ENCODE measurements around the gene SLC25A52.
"Not testable (repeated sequence)": the region's sequence is repeated elsewhere in the genome, so short reads cannot be mapped to it uniquely, and the experiment has no call there.

The SLC25A52 gene

GRCh38 chr18:31740180-31740579 is 20.5 kb downstream of the SLC25A52 start:
- DNase-seq (ENCODE audit: low read depth) = no peak
- TF ChIP-seq CTCF (IDR thresholded peaks at IDR 0.05; ENCODE audit: control insufficient read depth, extremely low read depth, insufficient read depth) = no peak
- H3K4me3 ChIP-seq (ENCODE audit: low read depth, low read length) = no peak overlapping the region

DNA sequence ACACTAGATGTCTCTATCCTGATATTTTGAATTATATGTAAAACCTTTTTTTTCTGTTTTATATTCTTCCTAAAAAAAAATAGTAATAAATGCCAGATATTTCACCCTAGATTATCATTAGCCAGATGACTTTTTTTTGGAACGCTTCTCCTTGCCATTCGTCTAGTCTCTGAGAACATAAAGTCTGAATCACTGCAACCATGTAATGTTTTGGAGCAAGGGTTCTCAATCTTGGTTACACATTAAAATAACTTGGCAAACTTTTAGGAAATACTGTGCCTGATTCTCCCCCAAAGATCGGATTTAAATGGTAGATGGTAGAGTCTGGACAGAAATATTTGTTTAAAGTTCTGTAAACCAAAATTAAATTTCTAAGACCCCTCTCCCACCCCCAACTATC is 21.0 kb downstream of the SLC25A52 start:
- no peak overlapping the region for H3K4me3 ChIP-seq (ENCODE audit: low read depth, low read length)
- no peak for TF ChIP-seq CTCF (IDR thresholded peaks at IDR 0.05; ENCODE audit: control insufficient read depth, extremely low read depth, insufficient read depth)
- no peak for DNase-seq (ENCODE audit: low read depth)

DNA sequence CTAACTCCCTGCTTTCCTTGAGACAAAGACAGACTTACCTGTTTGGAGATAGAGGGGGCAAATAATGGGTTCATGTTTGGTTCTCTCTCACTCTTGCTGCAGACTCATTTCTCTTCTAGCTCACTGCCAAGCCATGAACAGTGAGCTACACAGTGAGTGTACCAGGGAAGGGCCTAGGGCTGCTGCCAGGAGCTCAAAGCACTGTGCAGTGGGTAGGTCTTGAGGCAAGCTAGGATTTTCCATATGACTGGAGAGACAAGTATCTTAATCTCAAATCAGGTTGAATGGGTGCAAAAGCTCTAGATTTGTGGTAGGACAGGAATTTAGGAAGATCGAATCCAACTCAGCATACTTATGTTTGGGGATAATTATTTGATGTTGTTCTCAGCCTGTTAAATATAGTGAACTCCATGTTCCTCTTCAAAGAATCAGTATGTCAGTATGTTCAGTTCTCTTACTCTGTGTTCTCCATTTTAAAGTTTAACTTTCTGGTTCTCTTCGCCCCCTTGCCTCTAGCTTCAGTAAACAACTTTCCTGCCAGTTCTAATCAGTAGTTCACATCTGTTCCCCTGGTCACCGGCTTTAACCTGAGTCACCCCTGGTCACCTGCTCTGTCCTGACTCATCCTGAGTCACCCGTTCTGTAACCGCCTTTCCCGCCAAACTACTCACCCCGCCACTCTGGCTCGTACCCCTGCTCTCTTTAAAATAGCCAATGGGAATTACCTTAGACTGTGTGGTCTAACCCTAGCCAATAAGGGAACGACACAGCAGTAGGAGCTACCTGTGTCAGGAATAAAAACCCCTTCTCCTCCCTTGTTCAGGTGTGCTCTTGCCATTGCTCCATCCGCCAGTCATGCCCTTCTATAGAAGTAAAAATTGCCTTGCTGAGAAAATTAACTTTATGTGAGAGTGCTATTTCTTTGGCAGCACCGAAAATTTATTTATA is 21.9 kb downstream of the SLC25A52 start:
- no peak for TF ChIP-seq CTCF (IDR thresholded peaks at IDR 0.05; ENCODE audit: control insufficient read depth, extremely low read depth, insufficient read depth)
- H3K4me3 ChIP-seq (ENCODE audit: low read depth, low read length) = no peak overlapping the region
- no peak for DNase-seq (ENCODE audit: low read depth)

DNA sequence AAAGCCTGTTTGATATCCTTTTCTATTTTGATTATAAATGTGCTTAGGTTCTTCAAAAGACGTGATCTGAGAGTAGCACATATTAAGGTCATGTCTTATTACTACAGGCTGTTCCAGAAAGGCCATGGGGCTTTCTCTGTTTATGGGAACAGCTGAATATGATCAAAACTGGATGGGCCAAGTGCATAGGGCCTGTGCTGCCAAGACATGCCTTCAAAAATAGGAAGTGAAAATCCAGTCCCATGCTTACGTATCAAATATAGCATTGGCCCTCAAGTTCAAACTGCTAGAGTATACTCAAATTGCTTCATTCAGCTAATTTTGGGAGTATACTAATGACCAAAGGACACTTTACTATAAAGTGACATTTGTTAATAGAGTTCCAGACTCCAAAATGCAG is 24.1 kb downstream of the SLC25A52 start:
- no peak for TF ChIP-seq CTCF (IDR thresholded peaks at IDR 0.05; ENCODE audit: control insufficient read depth, extremely low read depth, insufficient read depth)
- DNase-seq (ENCODE audit: low read depth) = no peak
- H3K4me3 ChIP-seq (ENCODE audit: low read depth, low read length) = no peak overlapping the region

DNA sequence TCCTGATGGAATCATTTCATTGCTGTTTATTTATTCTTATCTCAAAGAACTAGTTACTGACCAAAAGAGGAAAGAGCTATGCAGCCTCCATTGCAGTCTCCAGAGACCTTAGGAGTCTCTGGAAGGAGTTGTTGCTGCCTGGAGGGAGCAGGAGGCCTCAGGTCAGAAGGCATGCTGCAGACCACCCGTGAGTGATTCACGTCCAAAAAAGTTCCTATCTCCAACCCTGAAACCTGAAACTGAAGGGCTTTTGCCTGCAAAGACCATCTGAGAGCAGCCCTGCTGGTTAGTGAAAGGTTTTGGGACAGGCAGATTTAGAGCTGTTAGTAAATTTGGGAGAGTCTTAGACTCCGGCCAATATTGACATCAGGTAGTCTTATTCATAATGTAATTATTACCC is 29.1 kb downstream of the SLC25A52 start:
- TF ChIP-seq CTCF (IDR thresholded peaks at IDR 0.05; ENCODE audit: control insufficient read depth, extremely low read depth, insufficient read depth) = no peak
- DNase-seq (ENCODE audit: low read depth) = no peak
- no peak overlapping the region for H3K4me3 ChIP-seq (ENCODE audit: low read depth, low read length)

- H3K4me3 ChIP-seq (ENCODE audit: low read depth, low read length); DNase-seq (ENCODE audit: low read depth): not testable (repeated sequence)
Measured at GRCh38 chr18:31729196-31729595, 31.5 kb downstream of the SLC25A52 start.

- DNase-seq (ENCODE audit: low read depth) = no peak
- 0 out of 2 replicates have a peak overlapping the region, but pooled peaks have one; percentile 9 for H3K4me3 ChIP-seq (ENCODE audit: low read depth, low read length)
- no peak for TF ChIP-seq CTCF (IDR thresholded peaks at IDR 0.05; ENCODE audit: control insufficient read depth, extremely low read depth, insufficient read depth)
Measured at GRCh38 chr18:31723990-31724711, 36.5 kb downstream of the SLC25A52 start.

Measured in LNCaP clone FGC (cell line).